Lower leg skin (tissue), 3 donors: ENCODE results near the gene AUTS2.

Experiments used
- POLR2A ChIP-seq, 2 donors: fragments of 450-650 bp; IDR thresholded peaks; one replicate each; pipeline ENCODE4 v1.6.1; 2016 to 2017; ENCODE audit warnings: antibody characterized with exemption in 2 of 2, mild to moderate bottlenecking in 1 of 2, moderate library complexity in 1 of 2
- TF ChIP-seq, protein P1 (sequence below), 3 donors: fragments of 450-650 bp; IDR thresholded peaks; one replicate each; pipeline ENCODE4 v1.5.1; 2016; ENCODE audit warnings: antibody characterized with exemption in 3 of 3, mild to moderate bottlenecking in 3 of 3, moderate library complexity in 2 of 3

DNA sequence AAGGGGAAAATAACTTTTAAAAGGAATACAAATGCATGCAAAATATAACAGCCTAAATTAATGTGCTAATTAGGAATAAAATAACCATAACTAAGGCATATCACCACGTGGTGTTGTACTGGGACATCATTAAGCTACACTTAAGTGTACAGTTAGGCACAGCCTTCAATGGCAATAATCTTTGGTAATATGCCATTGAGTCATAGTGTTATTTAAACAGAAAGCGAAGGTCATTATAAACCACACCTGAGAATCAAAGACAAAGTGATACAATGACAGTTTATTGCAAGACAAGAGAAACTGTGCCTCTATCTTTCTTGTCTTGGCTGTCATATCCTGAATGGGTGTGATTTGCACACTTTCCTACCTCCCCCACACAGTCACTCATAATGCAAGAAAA lies 30.5 kb upstream of the AUTS2 start:
- TF ChIP-seq, protein P1, sequence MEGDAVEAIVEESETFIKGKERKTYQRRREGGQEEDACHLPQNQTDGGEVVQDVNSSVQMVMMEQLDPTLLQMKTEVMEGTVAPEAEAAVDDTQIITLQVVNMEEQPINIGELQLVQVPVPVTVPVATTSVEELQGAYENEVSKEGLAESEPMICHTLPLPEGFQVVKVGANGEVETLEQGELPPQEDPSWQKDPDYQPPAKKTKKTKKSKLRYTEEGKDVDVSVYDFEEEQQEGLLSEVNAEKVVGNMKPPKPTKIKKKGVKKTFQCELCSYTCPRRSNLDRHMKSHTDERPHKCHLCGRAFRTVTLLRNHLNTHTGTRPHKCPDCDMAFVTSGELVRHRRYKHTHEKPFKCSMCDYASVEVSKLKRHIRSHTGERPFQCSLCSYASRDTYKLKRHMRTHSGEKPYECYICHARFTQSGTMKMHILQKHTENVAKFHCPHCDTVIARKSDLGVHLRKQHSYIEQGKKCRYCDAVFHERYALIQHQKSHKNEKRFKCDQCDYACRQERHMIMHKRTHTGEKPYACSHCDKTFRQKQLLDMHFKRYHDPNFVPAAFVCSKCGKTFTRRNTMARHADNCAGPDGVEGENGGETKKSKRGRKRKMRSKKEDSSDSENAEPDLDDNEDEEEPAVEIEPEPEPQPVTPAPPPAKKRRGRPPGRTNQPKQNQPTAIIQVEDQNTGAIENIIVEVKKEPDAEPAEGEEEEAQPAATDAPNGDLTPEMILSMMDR (IDR thresholded peaks at IDR 0.05), result no peak
- no peak for TF ChIP-seq POLR2A (IDR thresholded peaks at IDR 0.05)
